Panc1 (cell line): ENCODE results near the gene SERPINC1. TPM values are rescaled to one million over a fixed set of nuclear protein-coding genes. Genes with fewer than 3 reads are reported as not detected.

ENCODE experiments used
- ATAC-seq: fragments of 200-7000 bp; cut with Tn5 transposase; 2 replicates; pipeline ENCODE4 v1.9.1; 2020; ENCODE audit warnings: mild to moderate bottlenecking, moderate library complexity
- BruUV-seq: library from RNA; stranded (reverse); fragments of 400-500 nt; replicated peaks from 2 replicates; lab custom pipeline; 2021; lab: Mats Ljungman, UMichigan
- CTCF ChIA-PET: fragments of 300-600 bp; sonication (Branson Sonifier 250); formaldehyde crosslinking; loops from one replicate; lab custom pipeline; 2022; ENCODE audit warnings: antibody characterized with exemption; lab: Charles Lee
- POLR2A ChIA-PET: fragments of 300-600 bp; sonication (Branson Sonifier 250); formaldehyde crosslinking; loops from one replicate; lab custom pipeline; 2022; ENCODE audit warnings: antibody characterized with exemption; lab: Charles Lee
- DNase-seq: peaks from one replicate; pipeline ENCODE4 v3.0.0-alpha.2; 2010; ENCODE audit warnings: low read depth, low spot score
- H3K27ac ChIP-seq: 2 replicates; pipeline ENCODE4 v1.5.1; 2011; ENCODE audit warnings: mild to moderate bottlenecking, low read length, inconsistent platforms
- H3K27me3 ChIP-seq: fragments of 200-500 bp; sonication (Bioruptor generic); 2 replicates; pipeline ENCODE4 v1.6.0; 2014; ENCODE audit warnings: low read length, inconsistent platforms; ENCODE audit not compliant: control insufficient read depth, insufficient read depth
- H3K36me3 ChIP-seq: fragments of 200-500 bp; sonication (Bioruptor generic); 2 replicates; pipeline ENCODE4 v1.5.1; 2014; ENCODE audit warnings: inconsistent platforms, mild to moderate bottlenecking, low read length, moderate library complexity; ENCODE audit not compliant: control insufficient read depth, insufficient read depth
- H3K4me1 ChIP-seq: 2 replicates; pipeline ENCODE4 v1.5.1; 2011; ENCODE audit warnings: inconsistent platforms, mild to moderate bottlenecking, low read length, moderate library complexity; ENCODE audit not compliant: control insufficient read depth, insufficient read depth
- H3K4me3 ChIP-seq, 2 experiments: 2 replicates each; pipeline ENCODE4 v1.5.1; 2011 to 2012; ENCODE audit warnings: low read depth in 2 of 2, low read length in 2 of 2, mild to moderate bottlenecking in 2 of 2, inconsistent platforms in 1 of 2, moderate library complexity in 1 of 2
- H3K9me3 ChIP-seq: fragments of 200-500 bp; sonication (Bioruptor generic); 2 replicates; pipeline ENCODE4 v1.5.1; 2014; ENCODE audit warnings: low read depth, mild to moderate bottlenecking, inconsistent platforms, low read length, moderate library complexity; ENCODE audit not compliant: control insufficient read depth, insufficient read depth
- CTCF ChIP-seq: fragments of 450-650 bp; IDR thresholded peaks from 2 replicates; pipeline ENCODE4 v1.5.1; 2017; ENCODE audit warnings: mild to moderate bottlenecking
- POLR2AphosphoS5 ChIP-seq: IDR thresholded peaks from 2 replicates; pipeline ENCODE4 v1.6.1; 2012; ENCODE audit warnings: mild to moderate bottlenecking, low read depth, low read length, moderate library complexity
- SIN3A ChIP-seq: IDR thresholded peaks from 2 replicates; pipeline ENCODE4 v1.6.1; 2012; ENCODE audit warnings: low read depth, mild to moderate bottlenecking, low read length, moderate library complexity, borderline replicate concordance; ENCODE audit not compliant: insufficient read depth
- TCF7L2 ChIP-seq: IDR thresholded peaks from 2 replicates; pipeline ENCODE4 v1.6.1; 2011; ENCODE audit warnings: mild to moderate bottlenecking, low read depth, low read length, inconsistent platforms
- in situ Hi-C: cut with HindIII; loops from 2 replicates; pipeline ENCODE4 v1.10.0; 2016; ENCODE audit warnings: low sequenced_read_pairs, low pct_unique_long_range_greater_than_20kb
- intact Hi-C: fragments of 100-400 bp; cut with micrococcal nuclease; formaldehyde crosslinking; loops from one replicate; pipeline ENCODE4 v1.10.0; 2022; ENCODE audit not compliant: unreplicated experiment
- total RNA-seq: library from RNA; stranded (reverse); gene quantifications from one replicate; pipeline ENCODE4 v1.2.1, GENCODE V29; 2021; ENCODE audit not compliant: unreplicated experiment
- TF ChIP-seq, protein P1 (sequence below), 2 experiments: IDR thresholded peaks; 2 replicates each; pipeline ENCODE4 v1.6.1; 2011 to 2012; ENCODE audit warnings: low read depth in 2 of 2, control low read depth in 1 of 2, low read length in 1 of 2, mild to moderate bottlenecking in 1 of 2, moderate library complexity in 1 of 2; ENCODE audit not compliant: insufficient read depth in 1 of 2

SERPINC1 gene
- total RNA-seq, 1 experiment from 2014 or later: 0.64 TPM

- CTCF ChIA-PET: interaction anchor here (0.6 kb wide), 2 partner anchors 42 to 136 kb away, joined by 4 to 9 read pairs; no protein-coding TSS in a partner anchor
- TF ChIP-seq CTCF (no peak), SIN3A (peak; percentile 81), POLR2AphosphoS5 (peak; percentile 100), TCF7L2 (no peak)
- TF ChIP-seq, protein P1, sequence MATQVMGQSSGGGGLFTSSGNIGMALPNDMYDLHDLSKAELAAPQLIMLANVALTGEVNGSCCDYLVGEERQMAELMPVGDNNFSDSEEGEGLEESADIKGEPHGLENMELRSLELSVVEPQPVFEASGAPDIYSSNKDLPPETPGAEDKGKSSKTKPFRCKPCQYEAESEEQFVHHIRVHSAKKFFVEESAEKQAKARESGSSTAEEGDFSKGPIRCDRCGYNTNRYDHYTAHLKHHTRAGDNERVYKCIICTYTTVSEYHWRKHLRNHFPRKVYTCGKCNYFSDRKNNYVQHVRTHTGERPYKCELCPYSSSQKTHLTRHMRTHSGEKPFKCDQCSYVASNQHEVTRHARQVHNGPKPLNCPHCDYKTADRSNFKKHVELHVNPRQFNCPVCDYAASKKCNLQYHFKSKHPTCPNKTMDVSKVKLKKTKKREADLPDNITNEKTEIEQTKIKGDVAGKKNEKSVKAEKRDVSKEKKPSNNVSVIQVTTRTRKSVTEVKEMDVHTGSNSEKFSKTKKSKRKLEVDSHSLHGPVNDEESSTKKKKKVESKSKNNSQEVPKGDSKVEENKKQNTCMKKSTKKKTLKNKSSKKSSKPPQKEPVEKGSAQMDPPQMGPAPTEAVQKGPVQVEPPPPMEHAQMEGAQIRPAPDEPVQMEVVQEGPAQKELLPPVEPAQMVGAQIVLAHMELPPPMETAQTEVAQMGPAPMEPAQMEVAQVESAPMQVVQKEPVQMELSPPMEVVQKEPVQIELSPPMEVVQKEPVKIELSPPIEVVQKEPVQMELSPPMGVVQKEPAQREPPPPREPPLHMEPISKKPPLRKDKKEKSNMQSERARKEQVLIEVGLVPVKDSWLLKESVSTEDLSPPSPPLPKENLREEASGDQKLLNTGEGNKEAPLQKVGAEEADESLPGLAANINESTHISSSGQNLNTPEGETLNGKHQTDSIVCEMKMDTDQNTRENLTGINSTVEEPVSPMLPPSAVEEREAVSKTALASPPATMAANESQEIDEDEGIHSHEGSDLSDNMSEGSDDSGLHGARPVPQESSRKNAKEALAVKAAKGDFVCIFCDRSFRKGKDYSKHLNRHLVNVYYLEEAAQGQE (IDR thresholded peaks at IDR 0.05; ENCODE audit: insufficient read depth in 1 of 2, low read depth in 2 of 2, low read length in 1 of 2): no peak
- Histone ChIP-seq H3K36me3 (peaks cover 42% of the 10 kb centered on the region), H3K4me1 (peaks cover 33% of the 10 kb centered on the region), H3K27ac (peak within 1 kb of the TSS; percentile 97), H3K4me3 (peak within 1 kb of the TSS; percentile 79 to 95), H3K9me3 (no peaks in the 10 kb centered on the region), H3K27me3 (no peaks in the 10 kb centered on the region)
- POLR2A ChIA-PET: interaction anchor here (0.5 to 1.2 kb wide), 6 partner anchors 8 to 420 kb away, joined by 3 to 4 read pairs (median 3); no protein-coding TSS in a partner anchor
- BruUV-seq: no TSS peak
- DNase-seq (peak; percentile 97), ATAC-seq (peak; percentile 91)
- in situ Hi-C loops: no loop called here
- intact Hi-C loops: no loop called here
Measured at GRCh38 chr1:173867753-173868265, 49.3 kb downstream of the SERPINC1 start, which contains the start of gene GAS5. Gene GAS5, minus strand, starts transcription at chr1:173867989.

GRCh38 chr1:173867141-173867752 lies 49.9 kb downstream of the SERPINC1 start:
- DNase-seq (no peak), ATAC-seq (peak; percentile 36)
- TF ChIP-seq, protein P1 (IDR thresholded peaks at IDR 0.05; ENCODE audit: insufficient read depth in 1 of 2, low read depth in 2 of 2, low read length in 1 of 2): no peak
- TF ChIP-seq TCF7L2: 0 out of 2 replicates have a peak, but pooled peaks have one; percentile 51
- ChIA-PET POLR2A (no interaction called here), CTCF (no interaction called here)
- Histone ChIP-seq H3K36me3 (peaks cover 42% of the 10 kb centered on the region), H3K27me3 (no peaks in the 10 kb centered on the region), H3K4me3 (peak overlapping the region; percentile 79 to 95), H3K27ac (peak overlapping the region; percentile 96), H3K4me1 (peaks cover 33% of the 10 kb centered on the region), H3K9me3 (no peaks in the 10 kb centered on the region)
- BruUV-seq: TSS peak; percentile 82
- intact Hi-C loops: no loop called here
- in situ Hi-C loops: no loop called here
